COLO668 (cell line): ENCODE measurements around the gene TMTC2.

Experiments
- DNase-seq: peaks from one replicate; lab custom pipeline; 2025; ENCODE audit not compliant: unreplicated experiment; lab: John Stamatoyannopoulos, UW

Gene TMTC2

GRCh38 chr12:82942521-82942920, 255.8 kb downstream of the TMTC2 start:
- DNase-seq: no peak

GRCh38 chr12:82942991-82943401, 256.3 kb downstream of the TMTC2 start:
- no peak for DNase-seq

DNA sequence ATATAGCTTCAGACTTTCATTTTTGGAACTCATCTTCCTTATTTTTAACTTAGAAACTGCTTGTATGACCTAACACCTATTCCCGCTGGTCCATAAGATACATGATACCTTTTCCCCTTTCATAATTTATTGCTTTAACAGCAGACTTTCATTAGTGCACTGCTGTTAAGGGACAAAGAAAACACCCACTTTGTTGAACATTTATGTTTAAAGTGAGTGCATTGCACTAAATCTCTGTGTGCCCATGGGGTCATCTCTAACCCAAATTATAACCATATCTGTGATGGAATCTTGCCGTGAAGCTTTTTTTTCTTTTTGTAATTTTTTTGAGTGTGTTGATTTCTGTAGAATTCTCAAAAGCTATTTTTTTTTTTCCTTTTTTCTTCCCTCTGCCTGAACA, 261.8 kb downstream of the TMTC2 start:
- no peak for DNase-seq

DNA sequence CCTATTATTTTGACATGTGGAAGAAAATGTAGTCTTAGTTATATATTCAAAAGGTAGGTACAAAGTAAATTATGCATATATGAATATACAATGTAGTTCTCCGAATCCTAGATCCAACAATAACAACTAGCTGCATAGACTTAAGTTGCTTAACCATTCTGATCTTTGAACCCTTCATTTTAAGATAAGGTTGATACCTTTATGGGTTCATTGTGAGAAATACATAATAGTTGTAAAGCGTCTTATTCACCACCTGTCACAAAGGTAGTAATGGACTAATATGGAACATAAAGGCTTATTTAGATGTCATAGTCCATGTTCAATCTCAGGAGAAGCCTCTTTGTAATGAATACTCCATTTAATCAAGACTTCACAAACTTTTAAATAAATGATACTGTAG, 263.6 kb downstream of the TMTC2 start:
- no peak for DNase-seq

DNA sequence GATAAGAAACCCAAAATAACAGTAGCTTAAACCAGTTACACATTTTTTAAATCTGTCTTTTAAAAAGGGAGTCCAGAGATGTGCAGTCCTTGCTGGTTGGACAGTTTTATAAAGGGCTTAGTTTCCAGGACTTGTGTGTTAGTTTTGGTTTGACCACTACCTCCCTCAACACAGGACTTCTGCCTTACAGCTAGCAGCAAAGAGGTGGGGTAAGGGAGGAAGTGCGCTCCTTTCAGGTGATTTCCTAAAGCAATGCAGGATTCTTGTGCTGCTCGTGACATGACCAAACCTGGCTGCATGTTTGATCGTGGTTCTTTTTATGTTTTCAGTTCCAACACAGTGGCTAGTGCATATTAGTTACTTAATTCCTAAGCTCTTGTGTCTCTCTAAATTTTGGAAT, 266.2 kb downstream of the TMTC2 start:
- DNase-seq: no peak

DNA sequence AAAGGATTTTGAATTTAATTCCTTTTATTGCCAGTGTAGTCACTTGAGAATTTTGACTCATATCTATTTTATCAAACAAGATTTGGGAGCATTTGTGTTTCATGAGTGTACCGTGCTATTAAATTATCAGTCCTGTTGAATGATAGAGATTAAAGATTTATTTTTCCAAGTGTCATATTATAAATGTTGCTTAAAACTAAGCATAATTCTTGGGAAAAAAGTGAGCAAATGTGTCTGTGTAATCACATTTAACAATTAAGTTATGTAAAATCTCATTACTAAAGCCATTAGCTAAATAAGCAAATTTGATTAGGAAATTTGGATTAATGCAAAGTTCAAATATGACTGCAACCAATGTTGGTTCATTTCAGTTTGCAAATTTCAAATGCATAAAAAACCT, 266.7 kb downstream of the TMTC2 start:
- no peak for DNase-seq

DNA sequence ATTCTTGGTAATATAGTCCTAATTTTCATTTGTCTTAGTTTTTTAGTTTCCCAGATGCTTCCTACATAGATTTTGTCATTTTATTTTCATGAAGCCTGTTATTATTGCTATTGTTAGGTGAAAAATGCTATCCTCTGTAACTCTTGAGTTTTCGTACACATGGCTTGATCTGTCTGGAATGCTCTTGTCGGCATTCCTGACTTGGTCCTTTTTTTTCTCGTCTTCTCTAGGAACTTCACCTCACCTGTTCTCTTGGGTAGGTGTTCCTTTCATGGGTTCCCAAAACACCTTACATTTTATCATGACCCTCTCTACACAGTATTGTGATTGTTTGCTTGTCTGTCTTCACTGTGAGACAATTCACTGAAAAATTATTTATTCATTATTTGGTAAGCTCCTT, 267.4 kb downstream of the TMTC2 start:
- no peak for DNase-seq

GRCh38 chr12:82954572-82954971, 267.9 kb downstream of the TMTC2 start:
- DNase-seq: no peak

- DNase-seq: no peak
These were observed 268.3 kb downstream of the TMTC2 start for GRCh38 chr12:82955043-82955442.

- DNase-seq: no peak
These were observed 272.3 kb downstream of the TMTC2 start for GRCh38 chr12:82958966-82959365.

DNA sequence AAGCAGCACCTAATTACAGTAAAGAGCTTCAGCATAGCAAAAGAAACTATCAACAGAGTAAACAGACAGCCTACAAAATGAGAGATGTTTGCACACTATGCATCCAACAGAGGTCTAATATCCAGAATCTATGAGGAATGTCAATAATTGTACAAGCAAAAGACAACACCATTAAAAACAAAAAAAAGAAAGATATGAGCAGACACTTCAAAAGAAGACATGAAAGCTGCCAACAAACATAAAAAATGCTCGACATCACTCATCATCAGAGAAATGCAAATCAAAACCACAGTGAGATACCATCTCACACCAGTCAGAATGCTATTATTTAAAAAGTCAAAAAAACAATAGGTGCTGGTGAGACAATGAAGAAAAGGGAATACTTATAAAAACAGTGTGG, 273.1 kb downstream of the TMTC2 start:
- DNase-seq: no peak

DNA sequence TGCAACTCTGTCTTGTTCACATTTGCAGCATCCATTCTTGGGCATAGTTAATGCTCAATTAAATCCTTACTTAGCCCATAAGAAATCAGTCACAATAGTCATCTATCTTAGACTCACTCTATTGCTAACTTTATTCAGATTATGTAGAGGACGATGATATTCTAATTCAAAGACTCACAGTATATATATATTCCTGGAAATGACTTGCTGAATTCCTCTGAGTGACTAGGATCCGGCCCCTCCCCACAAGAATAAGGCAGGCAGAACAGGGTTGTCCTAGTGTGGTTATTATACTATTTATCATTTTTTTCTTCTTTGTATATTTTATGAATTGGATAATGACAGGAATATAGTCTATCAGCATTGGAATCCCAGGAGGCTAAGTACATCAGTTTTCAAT, 275.1 kb downstream of the TMTC2 start:
- DNase-seq: no peak

DNA sequence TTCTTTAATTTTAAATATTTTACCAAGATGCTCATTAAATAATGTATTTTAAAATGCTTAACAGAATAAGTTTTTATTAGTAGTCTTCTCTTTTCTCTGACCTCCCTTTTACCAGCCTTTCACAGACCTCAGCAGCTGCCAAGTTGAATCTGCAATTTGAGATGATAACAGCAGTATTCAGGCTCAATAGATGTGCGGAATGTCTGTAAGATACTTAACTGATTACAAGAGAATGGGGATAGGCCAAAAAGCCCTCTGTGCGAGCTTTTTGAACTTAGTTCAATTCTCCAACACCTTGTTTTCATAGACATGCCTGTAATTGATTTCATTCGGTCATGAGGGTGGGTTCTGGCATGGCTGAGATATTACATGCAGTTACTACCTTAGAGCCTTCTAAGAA, 277.2 kb downstream of the TMTC2 start:
- DNase-seq: no peak

GRCh38 chr12:82964446-82964845, 277.7 kb downstream of the TMTC2 start:
- no peak for DNase-seq

GRCh38 chr12:82966001-82966559, 279.4 kb downstream of the TMTC2 start:
- DNase-seq: no peak

- no peak for DNase-seq
These were observed 282.1 kb downstream of the TMTC2 start for GRCh38 chr12:82968631-82969367.

GRCh38 chr12:82970614-82971013, 283.9 kb downstream of the TMTC2 start:
- DNase-seq: no peak

DNA sequence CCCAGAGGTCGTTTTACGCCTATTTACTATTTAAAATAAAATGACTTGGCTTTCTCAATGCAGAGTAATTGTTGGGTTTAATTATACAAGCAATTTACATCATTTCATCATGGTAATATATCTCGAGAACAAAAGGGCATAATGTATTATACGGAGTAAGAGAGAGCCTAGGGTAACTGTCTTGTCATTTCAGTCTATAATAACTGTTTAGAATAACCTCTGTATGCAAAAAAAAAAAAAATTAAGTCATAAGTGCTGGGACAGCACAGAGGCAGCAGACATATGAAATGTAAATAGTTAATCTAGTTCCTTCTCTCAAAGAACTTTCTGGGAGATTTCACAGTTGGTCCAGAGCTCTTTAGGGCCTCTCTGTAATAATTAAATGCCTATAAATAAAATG, 284.9 kb downstream of the TMTC2 start:
- no peak for DNase-seq

DNA sequence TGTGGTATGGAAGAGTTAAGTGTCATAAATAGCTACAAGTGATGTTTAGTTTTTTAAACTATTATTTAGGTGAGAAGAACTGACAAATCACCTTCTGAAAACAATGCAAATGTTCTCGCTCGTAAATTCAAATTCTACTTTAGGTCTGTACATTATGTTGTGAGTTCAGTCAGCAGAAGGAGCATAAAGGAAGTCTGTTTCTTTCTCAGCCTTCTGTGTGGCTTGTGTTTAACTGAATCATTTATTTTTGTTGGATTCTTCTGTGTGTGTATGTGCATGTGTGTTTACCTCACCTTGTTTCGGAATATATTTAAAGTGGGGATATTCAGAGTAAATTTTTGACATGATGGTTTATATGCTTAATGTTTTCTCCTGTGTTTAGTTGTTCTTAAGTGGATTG, 285.9 kb downstream of the TMTC2 start:
- DNase-seq: no peak

GRCh38 chr12:82973592-82973991, 286.9 kb downstream of the TMTC2 start:
- DNase-seq: no peak

- no peak for DNase-seq
These were observed 294.4 kb downstream of the TMTC2 start for GRCh38 chr12:82981150-82981549.

DNA sequence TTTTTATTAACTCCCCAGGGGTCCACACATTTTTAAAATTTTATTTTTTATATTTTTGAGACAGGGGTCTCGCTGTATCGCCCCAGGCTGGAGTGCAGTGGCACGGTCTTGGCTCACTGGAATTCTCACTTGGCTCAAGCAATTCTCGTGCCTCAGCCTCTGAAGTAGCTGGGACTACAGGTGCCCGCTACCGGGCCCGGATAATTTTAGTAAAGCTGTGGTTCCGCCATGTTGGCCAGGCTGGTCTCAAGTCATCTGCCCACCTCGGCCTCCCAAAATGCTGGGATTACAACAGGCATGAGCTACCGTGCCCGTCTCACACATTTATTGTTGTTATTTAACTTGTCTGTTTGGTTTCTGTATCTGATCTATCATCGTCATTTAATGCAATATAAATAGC, 307.4 kb downstream of the TMTC2 start:
- no peak for DNase-seq

- peak; percentile 27 for DNase-seq
These were observed 309.6 kb downstream of the TMTC2 start for GRCh38 chr12:82996168-82996812.
